Lower lobe of right lung (tissue), 2 donors: ENCODE data around the gene NCOA7. TPM values are rescaled to one million over a fixed set of nuclear protein-coding genes. Genes with fewer than 3 reads are reported as not detected.
A peak's percentile ranks its signal among the peaks of the same experiment; 100 is the strongest.
"Not testable (repeated sequence)": the region's sequence is repeated elsewhere in the genome, so short reads cannot be mapped to it uniquely, and the experiment has no call there.

ENCODE experiments used
- ATAC-seq, 2 donors: fragments of 200-7000 bp; cut with Tn5 transposase; one replicate each; pipeline ENCODE4 v1.9.1; 2020 to 2022; ENCODE audit warnings: mild to moderate bottlenecking in 2 of 2, moderate library complexity in 2 of 2
- DNase-seq: peaks from one replicate; pipeline ENCODE4 v3.0.0-alpha.2; 2020
- H3K27ac ChIP-seq: fragments of 200-600 bp; one replicate; pipeline ENCODE4 v1.8.0; 2022
- H3K27me3 ChIP-seq: fragments of 200-600 bp; one replicate; pipeline ENCODE4 v1.8.0; 2022; ENCODE audit warnings: low read depth
- H3K36me3 ChIP-seq: fragments of 200-600 bp; one replicate; pipeline ENCODE4 v1.8.0; 2022; ENCODE audit warnings: mild to moderate bottlenecking
- H3K4me1 ChIP-seq: fragments of 200-600 bp; one replicate; pipeline ENCODE4 v1.8.0; 2022
- H3K4me3 ChIP-seq: fragments of 200-600 bp; one replicate; pipeline ENCODE4 v1.8.0; 2022; ENCODE audit warnings: mild to moderate bottlenecking
- H3K9me3 ChIP-seq: fragments of 200-600 bp; one replicate; pipeline ENCODE4 v1.8.0; 2022
- CTCF ChIP-seq: fragments of 200-600 bp; IDR thresholded peaks from one replicate; pipeline ENCODE4 v1.8.0; 2022; ENCODE audit warnings: antibody characterized with exemption, mild to moderate bottlenecking
- intact Hi-C: fragments of 100-400 bp; cut with DNase I; formaldehyde crosslinking; loops from one replicate; pipeline ENCODE4 v1.11.0; 2022
- total RNA-seq: library from RNA; stranded (reverse); fragmentation: NEBNext Ultra II Directional; extraction: Animal tissue kit (Norgen Biotek cat#: 25700); gene quantifications from one replicate; pipeline ENCODE4 v1.2.1, GENCODE V29; 2021
- donor health status: DM: no; HTN: yes; CAD: no; lungs with severe emphysema.

NCOA7 gene
- total RNA-seq, 1 donor from 2014 or later: 64.4 TPM

GRCh38 chr6:125899726-125900182 lies 109.0 kb downstream of the NCOA7 start:
- H3K36me3 ChIP-seq: peaks cover 20% of the 10 kb centered on the region
- no peak overlapping the region for H3K27ac ChIP-seq
- ATAC-seq (peak; percentile 57 to 79), DNase-seq (no peak)
- H3K27me3 ChIP-seq: no peaks in the 10 kb centered on the region
- intact Hi-C loops: no loop called here
- no peak for TF ChIP-seq CTCF
- H3K9me3 ChIP-seq: no peaks in the 10 kb centered on the region
- H3K4me1 ChIP-seq: peaks cover 8% of the 10 kb centered on the region
- no peak overlapping the region for H3K4me3 ChIP-seq

GRCh38 chr6:125904871-125905270 lies 114.1 kb downstream of the NCOA7 start:
- TF ChIP-seq CTCF: no peak
- Histone ChIP-seq H3K4me1 (peaks cover 8% of the 10 kb centered on the region), H3K4me3 (no peak overlapping the region), H3K27ac (no peak overlapping the region), H3K27me3 (no peaks in the 10 kb centered on the region), H3K9me3 (no peaks in the 10 kb centered on the region), H3K36me3 (peaks cover 24% of the 10 kb centered on the region)
- ATAC-seq (peak; percentile 80 to 92), DNase-seq (no peak)
- intact Hi-C loops: no loop called here

- H3K36me3 ChIP-seq: peaks cover 24% of the 10 kb centered on the region
- H3K27me3 ChIP-seq: no peaks in the 10 kb centered on the region
- ATAC-seq (peak; percentile 61 to 65), DNase-seq (peak; percentile 49)
- TF ChIP-seq CTCF: peak; percentile 71
- H3K4me1 ChIP-seq: peaks cover 8% of the 10 kb centered on the region
- H3K4me3 ChIP-seq: no peak overlapping the region
- no peaks in the 10 kb centered on the region for H3K9me3 ChIP-seq
- H3K27ac ChIP-seq: no peak overlapping the region
- intact Hi-C loops: no loop called here
Measured at GRCh38 chr6:125906158-125906998, 115.6 kb downstream of the NCOA7 start.

GRCh38 chr6:125910527-125910926 lies 119.8 kb downstream of the NCOA7 start:
- Histone ChIP-seq H3K4me1 (no peaks in the 10 kb centered on the region), H3K27ac (no peak overlapping the region), H3K36me3 (peaks cover 21% of the 10 kb centered on the region), H3K27me3 (no peaks in the 10 kb centered on the region), H3K4me3 (no peak overlapping the region), H3K9me3 (no peaks in the 10 kb centered on the region)
- ATAC-seq (no peak), DNase-seq (no peak)
- no peak for TF ChIP-seq CTCF
- intact Hi-C loops: no loop called here

GRCh38 chr6:125911051-125911451 lies 120.3 kb downstream of the NCOA7 start:
- H3K27ac ChIP-seq, H3K4me1 ChIP-seq, DNase-seq, H3K4me3 ChIP-seq, ATAC-seq, H3K27me3 ChIP-seq, intact Hi-C loops, H3K9me3 ChIP-seq: not testable (repeated sequence)
- peaks cover 26% of the 10 kb centered on the region for H3K36me3 ChIP-seq

GRCh38 chr6:125912430-125912829 lies 121.7 kb downstream of the NCOA7 start:
- H3K27ac ChIP-seq, H3K27me3 ChIP-seq, H3K9me3 ChIP-seq, ATAC-seq, intact Hi-C loops, H3K4me3 ChIP-seq, H3K4me1 ChIP-seq, DNase-seq: not testable (repeated sequence)
- H3K36me3 ChIP-seq: peaks cover 33% of the 10 kb centered on the region
